ENCODE measurements around the gene CEMIP2.

DNA sequence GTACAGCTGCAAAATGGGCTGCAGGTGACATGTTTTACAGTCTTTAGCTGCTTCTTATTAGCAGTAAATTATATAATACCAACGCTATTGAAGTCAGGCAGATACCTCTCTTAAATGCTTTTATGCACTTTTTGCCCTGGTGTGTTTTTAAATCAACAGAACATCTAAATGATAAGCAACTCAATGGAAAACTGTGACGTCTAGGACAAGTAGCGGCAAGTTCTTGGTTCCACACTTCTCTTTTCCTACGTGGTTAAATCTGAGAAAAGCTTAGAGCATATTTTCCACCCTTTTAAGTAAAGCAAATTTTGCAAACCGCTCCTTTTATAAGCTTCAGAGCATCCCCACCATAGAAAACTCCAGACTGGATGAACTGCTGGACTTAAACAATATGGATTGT lies 58.1 kb downstream of the CEMIP2 start:
- TF ChIP-seq POLR2AphosphoS5 (IDR thresholded peaks at IDR 0.05; ENCODE audit: low read depth, low read length) (no peak), POLR2A (IDR thresholded peaks at IDR 0.05; ENCODE audit: low read depth, low read length) (no peak), TAF1 (IDR thresholded peaks at IDR 0.05; ENCODE audit: low read depth, low read length) (no peak)
